ENCODE data around the gene RAB31.

DNA sequence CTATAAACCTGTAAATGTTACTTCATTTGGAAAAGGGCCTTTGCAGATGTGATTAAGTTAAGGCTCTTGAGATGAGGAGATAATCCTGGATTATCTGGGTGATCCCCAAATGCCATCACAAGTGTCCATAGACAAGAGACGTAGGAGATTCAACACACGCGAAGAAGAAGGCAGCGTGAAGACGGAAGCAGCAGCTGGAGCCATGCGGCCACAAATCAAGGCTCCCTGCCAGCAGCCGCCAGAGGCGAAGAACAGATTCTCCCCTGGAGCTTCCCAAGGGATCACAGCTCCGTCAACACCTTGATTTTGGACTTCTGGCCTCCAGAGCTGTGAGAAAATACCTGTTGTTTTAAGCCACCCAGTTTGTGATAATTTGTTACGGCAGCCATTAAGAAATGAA, 194.7 kb downstream of the RAB31 start:
- TF ChIP-seq, protein P1, sequence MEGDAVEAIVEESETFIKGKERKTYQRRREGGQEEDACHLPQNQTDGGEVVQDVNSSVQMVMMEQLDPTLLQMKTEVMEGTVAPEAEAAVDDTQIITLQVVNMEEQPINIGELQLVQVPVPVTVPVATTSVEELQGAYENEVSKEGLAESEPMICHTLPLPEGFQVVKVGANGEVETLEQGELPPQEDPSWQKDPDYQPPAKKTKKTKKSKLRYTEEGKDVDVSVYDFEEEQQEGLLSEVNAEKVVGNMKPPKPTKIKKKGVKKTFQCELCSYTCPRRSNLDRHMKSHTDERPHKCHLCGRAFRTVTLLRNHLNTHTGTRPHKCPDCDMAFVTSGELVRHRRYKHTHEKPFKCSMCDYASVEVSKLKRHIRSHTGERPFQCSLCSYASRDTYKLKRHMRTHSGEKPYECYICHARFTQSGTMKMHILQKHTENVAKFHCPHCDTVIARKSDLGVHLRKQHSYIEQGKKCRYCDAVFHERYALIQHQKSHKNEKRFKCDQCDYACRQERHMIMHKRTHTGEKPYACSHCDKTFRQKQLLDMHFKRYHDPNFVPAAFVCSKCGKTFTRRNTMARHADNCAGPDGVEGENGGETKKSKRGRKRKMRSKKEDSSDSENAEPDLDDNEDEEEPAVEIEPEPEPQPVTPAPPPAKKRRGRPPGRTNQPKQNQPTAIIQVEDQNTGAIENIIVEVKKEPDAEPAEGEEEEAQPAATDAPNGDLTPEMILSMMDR (conservative IDR thresholded peaks at IDR 0.05; ENCODE audit: low read depth, low read length): no peak
- no peak for TF ChIP-seq EZH2 (IDR thresholded peaks at IDR 0.05; ENCODE audit: borderline replicate concordance, low read depth, low read length, poor library complexity, severe bottlenecking)
